HG03139 (cell line): Measurements from ENCODE around the gene EGLN1.
A peak's percentile ranks its signal among the peaks of the same experiment; 100 is the strongest.

Experiments
- ATAC-seq: cut with Tn5 transposase; IDR thresholded peaks from one replicate; pipeline ENCODE4 v1.9.1; 2021; ENCODE audit not compliant: unreplicated experiment

Gene EGLN1

GRCh38 chr1:231401478-231401877 lies 20.6 kb downstream of the EGLN1 start:
- no peak for ATAC-seq

DNA sequence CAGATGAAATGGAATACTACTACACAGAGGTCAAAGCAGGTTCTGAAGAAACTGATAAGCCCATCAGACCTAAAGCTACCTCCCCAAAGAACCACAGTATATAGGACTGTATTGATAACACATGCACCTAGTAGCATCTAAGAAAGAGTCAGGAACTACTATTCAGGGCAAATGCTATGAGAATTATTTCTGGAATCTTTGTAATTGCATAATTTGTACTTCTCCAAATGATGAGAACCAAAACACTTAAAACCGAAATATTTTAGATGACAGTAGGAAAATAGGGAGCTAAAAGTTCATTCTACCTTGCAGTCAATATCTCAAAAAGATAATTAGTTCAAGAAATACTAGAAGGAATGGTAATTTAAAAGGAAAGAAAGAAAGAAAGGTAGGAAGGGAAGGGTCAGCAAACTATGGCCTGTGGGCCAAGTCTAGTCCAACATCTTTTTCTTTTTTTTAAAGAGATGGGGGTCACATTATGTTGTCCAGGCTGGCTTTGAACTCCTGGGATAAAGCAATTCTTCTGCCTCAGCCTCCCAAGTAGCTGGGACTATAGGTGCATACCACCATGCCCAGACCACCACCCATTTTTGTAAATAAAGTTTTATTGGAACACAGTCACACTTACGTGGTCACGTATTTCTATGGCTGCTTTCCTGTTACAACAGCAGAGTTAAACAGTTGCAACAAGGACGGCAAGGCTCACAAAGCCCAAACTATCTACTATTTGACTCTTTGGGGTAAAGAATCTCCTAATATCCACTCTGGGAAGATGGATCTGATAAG lies 24.0 kb downstream of the EGLN1 start:
- no peak for ATAC-seq

DNA sequence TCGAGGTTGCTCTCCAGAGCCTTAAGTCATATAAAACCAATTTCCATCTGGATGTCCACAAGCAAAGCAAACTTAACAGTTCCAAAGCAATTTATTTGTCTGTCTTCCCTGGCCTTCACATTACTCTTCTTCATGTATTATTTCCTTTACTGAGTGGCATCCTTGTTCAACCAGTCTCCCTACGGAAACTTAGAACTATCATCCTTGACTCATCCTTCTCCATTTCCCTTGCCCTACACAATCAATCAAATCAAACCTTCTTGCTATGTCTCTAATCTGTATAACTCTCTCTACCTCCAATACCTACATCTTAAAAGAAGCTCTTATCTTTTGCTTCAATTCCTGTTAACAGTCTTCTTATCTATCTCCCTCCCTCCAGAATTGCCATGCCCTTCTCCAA lies 25.4 kb downstream of the EGLN1 start:
- ATAC-seq = no peak

- ATAC-seq = no peak
Observed at GRCh38 chr1:231395998-231396390, 26.1 kb downstream of the EGLN1 start.

DNA sequence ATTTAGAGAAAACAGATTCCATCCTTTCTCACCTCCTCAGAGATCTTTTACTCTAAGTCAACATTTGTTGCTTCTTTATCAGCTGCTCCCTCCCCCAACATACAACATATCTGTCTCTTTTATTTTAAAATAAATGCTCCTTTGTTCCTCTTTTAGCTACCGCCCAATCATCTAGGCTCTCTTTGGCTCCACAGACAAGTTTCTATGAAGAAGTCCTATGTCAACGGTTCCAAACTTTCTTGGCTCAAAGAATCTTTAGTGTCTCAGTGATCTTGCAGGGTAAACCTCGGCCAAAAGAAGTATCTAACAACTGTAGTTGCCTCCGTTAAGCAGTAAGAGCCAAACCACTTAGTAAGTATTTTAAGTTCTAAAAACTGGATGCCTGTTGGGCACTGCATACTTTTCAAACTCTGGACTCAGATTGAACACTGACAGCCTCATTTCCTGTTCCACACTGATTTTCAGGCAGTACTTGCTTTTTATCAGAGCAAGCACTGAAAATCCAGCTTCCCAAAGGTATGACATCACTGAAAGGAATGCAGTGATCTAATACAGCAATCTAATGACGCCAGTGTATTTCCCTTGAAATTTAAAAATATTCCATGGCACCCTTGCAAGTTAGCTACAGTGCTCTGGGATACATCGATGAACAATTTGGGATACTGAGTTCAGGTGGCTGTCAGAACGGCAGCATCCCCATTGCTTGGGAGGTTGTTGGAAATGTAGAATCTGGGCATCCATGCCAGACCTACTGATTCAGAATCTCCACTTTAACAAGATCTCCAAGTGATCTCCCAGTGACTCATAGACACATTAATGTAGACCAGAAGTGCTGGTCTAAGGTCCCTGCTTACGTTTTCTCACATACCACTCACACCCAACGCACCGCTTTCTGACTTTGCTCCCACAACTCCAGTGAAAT lies 26.8 kb downstream of the EGLN1 start:
- no peak for ATAC-seq

GRCh38 chr1:231393668-231394067 lies 28.4 kb downstream of the EGLN1 start:
- ATAC-seq = no peak

DNA sequence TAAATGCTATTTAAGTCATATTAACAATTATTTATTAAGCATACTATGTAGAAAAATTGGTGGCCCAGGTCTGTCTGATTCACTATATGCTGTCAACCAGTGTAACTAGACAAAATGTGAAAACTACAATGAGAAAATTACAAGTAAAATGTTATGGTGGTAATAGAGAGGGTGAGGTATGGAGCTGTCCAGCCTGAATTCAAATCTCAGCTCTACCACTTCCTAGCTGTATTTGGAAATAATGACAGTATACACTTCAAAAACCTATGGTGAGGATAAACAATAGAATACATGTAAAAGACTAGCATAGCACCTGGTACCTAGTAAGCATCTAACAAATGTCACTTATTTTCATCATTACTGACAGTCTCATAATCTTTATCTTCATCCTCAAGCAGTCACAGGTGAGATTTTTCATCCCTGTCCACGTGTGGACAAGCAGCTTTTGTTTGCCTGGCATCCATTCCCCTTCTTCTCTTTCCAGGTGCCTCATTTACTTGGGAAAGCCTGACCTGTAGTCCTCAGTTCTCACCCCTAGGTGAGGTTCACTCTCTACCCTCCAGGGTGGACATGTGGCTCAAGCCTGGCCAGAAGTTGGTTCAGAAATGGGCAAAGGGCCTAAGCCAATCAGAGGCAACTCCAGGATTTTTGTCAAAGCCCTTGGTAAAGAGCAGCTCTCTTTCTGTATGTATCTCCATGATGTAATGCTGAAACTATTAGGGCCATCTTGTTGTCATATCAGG lies 29.5 kb downstream of the EGLN1 start:
- no peak for ATAC-seq

DNA sequence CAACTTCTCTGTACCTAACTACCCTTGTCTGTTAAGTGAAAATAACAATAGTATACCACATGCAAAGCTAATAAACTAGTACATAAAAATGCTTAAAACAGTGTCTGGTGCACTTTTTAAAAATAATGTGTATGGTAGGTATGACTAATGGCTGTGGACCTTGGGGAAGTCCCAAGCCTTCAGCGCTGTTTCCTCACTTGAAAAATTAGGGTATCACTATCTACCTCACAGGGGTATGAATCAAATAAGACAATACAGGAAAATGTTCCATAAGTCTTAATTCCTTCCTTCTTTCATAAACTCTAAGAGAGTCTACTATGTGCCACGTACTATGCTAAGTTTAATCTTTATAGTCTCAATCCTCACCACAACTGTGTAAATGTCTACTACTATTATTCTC lies 32.0 kb downstream of the EGLN1 start:
- ATAC-seq = no peak

DNA sequence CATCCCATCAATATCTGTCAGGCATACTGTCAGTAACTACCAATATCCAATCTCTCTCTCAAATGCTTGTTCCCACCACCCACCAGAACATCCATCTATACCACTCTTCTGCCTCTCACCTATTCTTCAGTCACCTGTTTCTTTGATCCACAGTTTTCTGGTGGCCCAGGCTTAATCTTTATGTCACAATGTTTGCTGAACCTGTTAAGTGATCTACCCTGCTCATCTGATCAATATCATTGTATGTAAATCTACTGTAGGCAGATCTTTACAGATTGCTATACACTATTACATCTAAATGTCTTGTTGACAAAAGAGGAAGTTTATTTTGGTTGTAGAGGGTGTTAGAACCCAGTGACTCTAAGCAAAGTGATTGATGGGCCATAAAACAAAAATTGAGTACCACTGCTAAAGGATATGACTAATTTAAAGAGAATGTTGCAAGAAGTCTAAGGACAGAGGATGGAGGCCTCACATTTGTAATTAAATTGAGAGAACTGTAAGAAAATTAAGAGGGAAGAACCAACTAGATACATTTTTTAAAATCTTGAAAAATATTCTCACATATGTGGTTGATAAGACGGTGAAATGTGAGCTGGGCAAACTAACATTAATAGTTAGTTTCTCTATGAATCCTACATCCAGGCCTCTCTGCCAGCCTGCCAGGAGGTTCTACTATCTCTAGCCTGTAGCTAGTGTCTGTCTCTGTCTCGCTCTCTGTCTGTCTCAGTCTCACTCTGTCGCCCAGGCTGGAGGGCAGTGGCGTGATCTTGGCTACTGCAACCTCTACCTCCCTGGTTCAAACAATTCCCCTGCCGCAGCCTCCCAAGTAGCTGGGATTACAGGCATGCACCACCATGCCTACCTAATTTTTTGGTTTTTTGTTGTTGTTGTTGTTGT lies 34.1 kb downstream of the EGLN1 start:
- ATAC-seq = no peak

- no peak for ATAC-seq
Observed at GRCh38 chr1:231386466-231386865, 35.6 kb downstream of the EGLN1 start.

- no peak for ATAC-seq
Observed at GRCh38 chr1:231385416-231385748, 36.7 kb downstream of the EGLN1 start.

- ATAC-seq = no peak
Observed at GRCh38 chr1:231384696-231385415, 37.2 kb downstream of the EGLN1 start.

- no peak for ATAC-seq
Observed at GRCh38 chr1:231383159-231383860, 38.8 kb downstream of the EGLN1 start.

DNA sequence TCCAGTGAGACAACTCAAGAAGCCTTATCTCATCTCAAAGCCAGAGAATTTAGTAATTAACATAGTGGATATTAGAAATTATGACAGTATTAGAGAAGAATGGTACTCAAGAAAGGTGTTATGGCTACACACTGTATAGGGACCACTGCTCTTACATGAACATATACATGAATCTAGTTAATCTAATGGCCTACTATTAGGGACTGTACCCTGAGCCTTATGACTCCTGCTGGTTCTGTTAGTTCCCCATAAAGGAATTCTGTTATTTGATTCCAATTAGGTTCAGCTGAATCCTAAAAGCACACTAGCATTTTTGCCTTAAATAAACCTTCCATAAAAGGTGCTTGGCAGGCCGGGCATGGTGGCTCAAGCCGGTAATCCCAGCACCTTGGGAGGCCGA lies 39.7 kb downstream of the EGLN1 start:
- no peak for ATAC-seq

DNA sequence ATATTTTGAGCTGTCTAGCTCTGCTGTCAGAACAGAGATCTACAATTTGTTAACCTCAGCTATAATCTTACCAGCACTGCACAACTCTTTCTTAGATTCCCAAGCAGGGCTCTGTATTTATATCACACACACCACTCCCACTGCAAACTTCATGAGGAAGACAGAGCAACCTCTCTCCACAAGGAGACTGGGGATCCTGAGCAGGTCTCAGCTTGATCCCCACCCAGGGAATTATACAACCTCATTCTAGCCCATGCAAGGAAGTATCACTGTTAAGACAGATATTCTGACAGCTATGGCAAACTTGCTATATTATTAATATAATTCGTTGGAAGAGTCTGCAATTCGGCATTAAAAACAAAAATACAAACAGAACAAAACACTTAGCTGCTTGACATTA lies 40.4 kb downstream of the EGLN1 start:
- no peak for ATAC-seq

- peak; percentile 65 for ATAC-seq
Observed at GRCh38 chr1:231376875-231377549, 45.1 kb downstream of the EGLN1 start.

GRCh38 chr1:231376101-231376500 lies 46.0 kb downstream of the EGLN1 start:
- no peak for ATAC-seq

DNA sequence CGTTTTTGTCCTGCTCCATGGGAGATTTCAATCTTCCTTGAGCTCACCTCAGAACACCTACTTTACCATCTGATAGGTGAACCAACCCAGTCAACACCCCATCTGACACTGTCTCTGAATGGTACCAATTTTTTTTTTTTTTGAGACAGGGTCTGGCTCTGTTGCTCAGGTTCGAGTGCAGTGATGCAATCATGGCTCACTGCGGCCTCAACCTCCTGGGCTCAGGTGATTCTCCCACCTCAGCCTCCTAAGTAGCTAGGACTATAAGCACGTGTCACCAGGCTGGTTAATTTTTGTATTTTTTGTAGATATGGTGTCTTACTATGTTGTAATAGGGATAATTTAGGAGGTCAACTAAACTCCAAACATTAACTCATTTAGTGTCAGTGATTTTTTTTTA lies 47.7 kb downstream of the EGLN1 start:
- no peak for ATAC-seq

GRCh38 chr1:231372501-231372900 lies 49.6 kb downstream of the EGLN1 start:
- no peak for ATAC-seq
